ENCODE data around the gene ZNF526.

ZNF526 gene

GRCh38 chr19:42197375-42197817 is 22.7 kb upstream of the ZNF526 start:
- DNase-seq (ENCODE audit: low read depth): no peak

- DNase-seq (ENCODE audit: low read depth): no peak
Measured at GRCh38 chr19:42198676-42199439, 21.3 kb upstream of the ZNF526 start.

- DNase-seq (ENCODE audit: low read depth): no peak
Measured at GRCh38 chr19:42199440-42200115, 20.5 kb upstream of the ZNF526 start.

- no peak for DNase-seq (ENCODE audit: low read depth)
Measured at GRCh38 chr19:42200116-42200715, 19.9 kb upstream of the ZNF526 start.

GRCh38 chr19:42201489-42202289 is 18.4 kb upstream of the ZNF526 start:
- no peak for DNase-seq (ENCODE audit: low read depth)

- DNase-seq (ENCODE audit: low read depth): no peak
Measured at GRCh38 chr19:42202290-42202880, 17.7 kb upstream of the ZNF526 start.

- DNase-seq (ENCODE audit: low read depth): no peak
Measured at GRCh38 chr19:42203700-42204099, 16.4 kb upstream of the ZNF526 start.

- DNase-seq (ENCODE audit: low read depth): no peak
Measured at GRCh38 chr19:42204664-42205063, 15.4 kb upstream of the ZNF526 start.

GRCh38 chr19:42206871-42207755 is 13.0 kb upstream of the ZNF526 start:
- no peak for DNase-seq (ENCODE audit: low read depth)

GRCh38 chr19:42207767-42208271 is 12.3 kb upstream of the ZNF526 start:
- peak; percentile 70 for DNase-seq (ENCODE audit: low read depth)

- DNase-seq (ENCODE audit: low read depth): no peak
Measured at GRCh38 chr19:42208612-42209011, 11.5 kb upstream of the ZNF526 start.

- no peak for DNase-seq (ENCODE audit: low read depth)
Measured at GRCh38 chr19:42212886-42213285, 7.2 kb upstream of the ZNF526 start.

- DNase-seq (ENCODE audit: low read depth): no peak
Measured at GRCh38 chr19:42214810-42215485, 5.2 kb upstream of the ZNF526 start.

GRCh38 chr19:42216653-42217519 is 3.2 kb upstream of the ZNF526 start:
- no peak for DNase-seq (ENCODE audit: low read depth)

- DNase-seq (ENCODE audit: low read depth): peak; percentile 91
Measured at GRCh38 chr19:42217520-42218437, 2.3 kb upstream of the ZNF526 start, which contains the start of gene DEDD2. Gene DEDD2 (minus strand): TSS chr19:42217677. CDS start chr19:42217007, 670 bp downstream.

- DNase-seq (ENCODE audit: low read depth): no peak
Measured at GRCh38 chr19:42220751-42221097, 612 bp downstream of the ZNF526 start.

GRCh38 chr19:42224940-42225717 is 5.0 kb downstream of the ZNF526 start:
- no peak for DNase-seq (ENCODE audit: low read depth)

Measured in non-pigmented ciliary epithelial cell (primary cell).